Activated B cell treated with CpG ODN at 0.5 μM for 24 hours (primary cell): ENCODE measurements around the gene PERP. TPM values are rescaled to one million over a fixed set of nuclear protein-coding genes. Genes with fewer than 3 reads are reported as not detected.

Experiments
- ATAC-seq: fragments of 200-7000 bp; cut with Tn5 transposase; one replicate; pipeline ENCODE4 v1.10.0; 2021; ENCODE audit warnings: low read depth, mild to moderate bottlenecking, moderate library complexity
- CTCF ChIA-PET: fragments of 350-600 bp; sonication (Branson Sonifier 250); formaldehyde crosslinking; loops from one replicate; lab custom pipeline; 2021; ENCODE audit warnings: antibody characterized with exemption; lab: Charles Lee
- POLR2A ChIA-PET: fragments of 350-600 bp; sonication (Branson Sonifier 250); formaldehyde crosslinking; loops from one replicate; lab custom pipeline; 2021; ENCODE audit warnings: antibody characterized with exemption; lab: Charles Lee
- DNase-seq: peaks from one replicate; pipeline ENCODE4 v3.0.0; 2022
- H3K27ac Mint-ChIP-seq: one replicate; pipeline ENCODE4 v1.8.0; 2020; ENCODE audit warnings: mixed read lengths
- H3K27me3 Mint-ChIP-seq: one replicate; pipeline ENCODE4 v1.8.0; 2021; ENCODE audit warnings: mixed read lengths
- H3K36me3 Mint-ChIP-seq: one replicate; pipeline ENCODE4 v1.8.0; 2021; ENCODE audit warnings: low read depth, mixed read lengths
- H3K4me1 Mint-ChIP-seq: one replicate; pipeline ENCODE4 v1.8.0; 2021; ENCODE audit warnings: mixed read lengths
- H3K4me3 Mint-ChIP-seq: one replicate; pipeline ENCODE4 v1.8.0; 2020; ENCODE audit warnings: mild to moderate bottlenecking, mixed read lengths
- H3K9me3 Mint-ChIP-seq: one replicate; pipeline ENCODE4 v1.8.0; 2020; ENCODE audit warnings: mixed read lengths
- CTCF ChIP-seq: fragments of 200-600 bp; IDR thresholded peaks from one replicate; pipeline ENCODE4 v1.8.0; 2022; ENCODE audit warnings: antibody characterized with exemption, mild to moderate bottlenecking
- intact Hi-C: fragments of 100-400 bp; cut with micrococcal nuclease; formaldehyde crosslinking; loops from one replicate; pipeline ENCODE4 v1.15.1; 2024
- total RNA-seq: library from RNA; stranded (reverse); gene quantifications from 2 replicates; pipeline ENCODE4 v1.2.3, GENCODE V29; 2022

PERP gene
- total RNA-seq, 1 donor from 2014 or later = 0.18 TPM

- no peak for ATAC-seq
- POLR2A ChIA-PET = interaction anchor here (0.7 kb wide), 1 partner anchor 1008 kb away, joined by 3 read pairs; no protein-coding TSS in a partner anchor
- intact Hi-C loops = loop anchor here (1.0 to 5.0 kb wide), 9 partner anchors 159 to 1139 kb away; partner anchors contain the start of gene CCDC28A
Measured at GRCh38 chr6:138106665-138107077, 548 bp downstream of the PERP start.

GRCh38 chr6:138105880-138106664, 1.1 kb downstream of the PERP start:
- ATAC-seq = no peak
- Mint-ChIP-seq H3K9me3 (no peaks in the 10 kb centered on the region), H3K4me3 (peak overlapping the region; percentile 85), H3K36me3 (no peaks in the 10 kb centered on the region), H3K4me1 (peaks cover 17% of the 10 kb centered on the region), H3K27me3 (peaks cover 38% of the 10 kb centered on the region), H3K27ac (no peak overlapping the region)
- no peak for TF ChIP-seq CTCF
- CTCF ChIA-PET = interaction anchor here (1.0 to 3.2 kb wide), 3 partner anchors 9 to 104 kb away, joined by 3 to 15 read pairs (median 3); no protein-coding TSS in a partner anchor
- intact Hi-C loops = loop anchor here (2.0 to 5.0 kb wide), 8 partner anchors 159 to 1139 kb away; partner anchors contain the start of gene CCDC28A
- no peak for DNase-seq
- POLR2A ChIA-PET = interaction anchor here (0.7 kb wide), 1 partner anchor 1008 kb away, joined by 3 read pairs; no protein-coding TSS in a partner anchor

More at GRCh38 chr6:138106665-138107077, 548 bp downstream of the PERP start:
- Mint-ChIP-seq H3K4me1 (peaks cover 17% of the 10 kb centered on the region), H3K27ac (no peak overlapping the region), H3K4me3 (peak overlapping the region; percentile 85), H3K27me3 (peaks cover 36% of the 10 kb centered on the region), H3K36me3 (no peaks in the 10 kb centered on the region), H3K9me3 (no peaks in the 10 kb centered on the region)
- CTCF ChIA-PET = interaction anchor here (1.0 to 3.2 kb wide), 3 partner anchors 9 to 104 kb away, joined by 3 to 15 read pairs (median 3); no protein-coding TSS in a partner anchor
- TF ChIP-seq CTCF = no peak
- no peak for DNase-seq

DNA sequence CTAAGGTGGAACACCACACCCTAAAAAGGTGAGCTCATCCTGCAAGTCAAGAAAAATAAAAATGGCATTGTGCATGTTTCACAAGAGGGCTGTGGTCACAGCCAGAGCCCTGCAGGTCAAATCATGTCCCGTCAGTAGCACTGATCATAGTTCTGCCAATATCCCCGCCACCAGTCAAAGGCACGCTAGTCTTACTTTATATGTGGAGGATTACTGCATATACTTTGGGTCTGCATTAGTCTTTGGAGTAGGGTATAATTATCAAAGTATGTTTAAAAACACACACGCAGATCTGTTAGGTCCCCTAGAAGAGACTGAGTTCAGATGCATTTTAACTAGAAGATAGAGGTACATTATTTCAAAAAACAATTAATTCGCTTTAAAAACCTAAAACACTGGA, 1.8 kb downstream of the PERP start:
- ChIA-PET POLR2A (no interaction called here), CTCF (interaction anchor here (1.0 to 3.2 kb wide), 3 partner anchors 10 to 103 kb away, joined by 3 to 15 read pairs (median 5); no protein-coding TSS in a partner anchor)
- DNase-seq (no peak), ATAC-seq (no peak)
- Mint-ChIP-seq H3K27me3 (peaks cover 38% of the 10 kb centered on the region), H3K9me3 (no peaks in the 10 kb centered on the region), H3K36me3 (no peaks in the 10 kb centered on the region), H3K4me3 (no peak overlapping the region), H3K27ac (no peak overlapping the region), H3K4me1 (peaks cover 17% of the 10 kb centered on the region)
- intact Hi-C loops = loop anchor here (5.0 kb wide), 7 partner anchors 158 to 1138 kb away; partner anchors contain the start of gene CCDC28A
- TF ChIP-seq CTCF = no peak

- no peak overlapping the region for H3K27ac Mint-ChIP-seq
- intact Hi-C loops = loop anchor here (5.0 kb wide), 7 partner anchors 157 to 1137 kb away; partner anchors contain the start of gene CCDC28A
- no peak for ATAC-seq
- no peak for DNase-seq
- H3K4me3 Mint-ChIP-seq = no peak overlapping the region
- peaks cover 41% of the 10 kb centered on the region for H3K27me3 Mint-ChIP-seq
- H3K9me3 Mint-ChIP-seq = no peaks in the 10 kb centered on the region
- TF ChIP-seq CTCF = no peak
- no peaks in the 10 kb centered on the region for H3K36me3 Mint-ChIP-seq
- H3K4me1 Mint-ChIP-seq = peaks cover 17% of the 10 kb centered on the region
- CTCF ChIA-PET = interaction anchor here (1.0 to 3.2 kb wide), 2 partner anchors 11 to 100 kb away, joined by 5 to 15 read pairs; no protein-coding TSS in a partner anchor
- POLR2A ChIA-PET = interaction anchor here (0.6 kb wide), 1 partner anchor 11 kb away, joined by 7 read pairs; no protein-coding TSS in a partner anchor
Measured at GRCh38 chr6:138104618-138105213, 2.5 kb downstream of the PERP start.
